Measurements from ENCODE around the gene LGALS3BP. TPM values are rescaled to one million over a fixed set of nuclear protein-coding genes. Genes with fewer than 3 reads are reported as not detected.

Gene LGALS3BP
- total and polyA plus RNA-seq, 2 of the 4 experiments (the other 2 are of a cell fraction), result 33.7 to 273 TPM

GRCh38 chr17:79019261-79019631 is 39.5 kb upstream of the LGALS3BP start:
- TF ChIP-seq SMC3 (IDR thresholded peaks at IDR 0.05; ENCODE audit: low read depth, low read length) (no peak), MAZ (IDR thresholded peaks at IDR 0.05; ENCODE audit: borderline replicate concordance, low read depth, low read length) (no peak), MXI1 (IDR thresholded peaks at IDR 0.05; ENCODE audit: borderline replicate concordance, low read depth, low read length) (no peak), CHD1 (IDR thresholded peaks at IDR 0.05; ENCODE audit: low read depth, low read length) (no peak), RFX5 (IDR thresholded peaks at IDR 0.05; ENCODE audit: low read depth, low read length) (no peak), RCOR1 (IDR thresholded peaks at IDR 0.05; ENCODE audit: insufficient replicate concordance, low read length) (no peak), USF2 (IDR thresholded peaks at IDR 0.05; ENCODE audit: low read depth, low read length) (no peak), CTCF (conservative IDR thresholded peaks at IDR 0.05; ENCODE audit: low read depth, low read length) (no peak), FOS (IDR thresholded peaks at IDR 0.05; ENCODE audit: low read depth, low read length) (no peak), RAD21 (IDR thresholded peaks at IDR 0.05; ENCODE audit: low read length) (no peak), BHLHE40 (IDR thresholded peaks at IDR 0.05; ENCODE audit: low read depth, low read length) (no peak), ELK1 (IDR thresholded peaks at IDR 0.05; ENCODE audit: borderline replicate concordance, low read depth, low read length) (no peak), NFE2L2 (IDR thresholded peaks at IDR 0.05; ENCODE audit: low read depth, low read length) (no peak), CEBPB (IDR thresholded peaks at IDR 0.05; ENCODE audit: low read depth, low read length) (no peak), MAFK (IDR thresholded peaks at IDR 0.05; ENCODE audit: low read depth, low read length) (no peak)
- Histone ChIP-seq H4K20me1 (ENCODE audit: insufficient read depth, low read length) (no peaks in the 10 kb centered on the region), H2AK5ac (ENCODE audit: low read depth, low read length) (no peak overlapping the region), H2AFZ (replicated peaks; ENCODE audit: low read length, poor library complexity) (no peak overlapping the region), H4K91ac (ENCODE audit: insufficient read depth, low read depth, low read length) (no peak overlapping the region), H3K4ac (ENCODE audit: low read depth, low read length) (no peak overlapping the region), H3K9me3 (ENCODE audit: control insufficient read depth, insufficient read depth, low read length) (no peaks in the 10 kb centered on the region), H4K5ac (ENCODE audit: low read depth, low read length) (no peak overlapping the region), H2BK20ac (ENCODE audit: low read depth, low read length) (no peak overlapping the region), H3K27me3 (ENCODE audit: control insufficient read depth, insufficient read depth, low read length) (peaks cover 2% of the 10 kb centered on the region; the same call in 1 of the 2 replicates), H3K9me1 (ENCODE audit: insufficient read depth, low read length) (no peaks in the 10 kb centered on the region), H3K4me1 (ENCODE audit: control insufficient read depth, insufficient read depth, low read length) (peaks cover 13% of the 10 kb centered on the region), H3K23ac (ENCODE audit: low read depth, low read length) (no peak overlapping the region), H3K56ac (ENCODE audit: extremely low read depth, insufficient read depth, low read length) (no peak overlapping the region), H4K8ac (ENCODE audit: low read depth in 2 of 2, low read length in 2 of 2) (no peak overlapping the region), H2BK15ac (ENCODE audit: low read depth, low read length) (no peak overlapping the region), H3K36me3 (ENCODE audit: control insufficient read depth, insufficient read depth, low read length) (no peaks in the 10 kb centered on the region), H2AK9ac (replicated peaks; ENCODE audit: low read depth, low read length, poor library complexity) (no peak overlapping the region), H3K14ac (replicated peaks; ENCODE audit: low read depth, low read length) (no peak overlapping the region), H3K4me3 (ENCODE audit: insufficient read depth, low read depth, low read length) (no peak overlapping the region), H2BK5ac (ENCODE audit: low read depth, low read length, poor library complexity, severe bottlenecking) (no peak overlapping the region), H3K79me1 (ENCODE audit: low read depth in 1 of 2, low read length in 2 of 2) (no peaks in the 10 kb centered on the region), H3K18ac (ENCODE audit: low read depth, low read length) (no peak overlapping the region), H3K9ac (ENCODE audit: low read depth, low read length) (no peak overlapping the region), H3K4me2 (ENCODE audit: low read depth, low read length) (no peak overlapping the region), H3K27ac (ENCODE audit: insufficient read depth, low read length) (no peak overlapping the region), H2BK120ac (ENCODE audit: low read depth, low read length) (no peak overlapping the region)
- in situ Hi-C loops (cut with MboI; ENCODE audit: low sequenced_read_pairs), result loop anchor here (10.0 kb wide), 1 partner anchor 376 kb away; no protein-coding TSS in a partner anchor
- intact Hi-C loops (cut with micrococcal nuclease), result loop anchor here (1.0 kb wide), 3 partner anchors 23 to 374 kb away; no protein-coding TSS in a partner anchor
- no CpG with 5 or more reads among the region's 2 CpGs for WGBS, 2 experiments (ENCODE audit: extremely low coverage in 2 of 2, insufficient read length in 1 of 2)
- no peak for ATAC-seq (ENCODE audit: low read depth)
- no peak for DNase-seq
- ChIA-PET CTCF (interaction anchor here (1.0 to 3.6 kb wide), 2 partner anchors 26 to 64 kb away, joined by 5 to 19 read pairs; no protein-coding TSS in a partner anchor), POLR2A (ENCODE audit: unreplicated experiment) (no interaction called here)
- dilution Hi-C loops (cut with HindIII; ENCODE audit: low sequenced_read_pairs, unreplicated experiment), result no loop called here
- BruUV-seq (replicated peaks), result no TSS peak
